A204.1 (cell line): ENCODE data around the gene FNDC10.

Experiments
- FAIRE-seq: peaks from 2 replicates; lab custom pipeline; 2012; peaks lifted over from hg19 to GRCh38; lab: Jason Lieb, UNC

Gene FNDC10

DNA sequence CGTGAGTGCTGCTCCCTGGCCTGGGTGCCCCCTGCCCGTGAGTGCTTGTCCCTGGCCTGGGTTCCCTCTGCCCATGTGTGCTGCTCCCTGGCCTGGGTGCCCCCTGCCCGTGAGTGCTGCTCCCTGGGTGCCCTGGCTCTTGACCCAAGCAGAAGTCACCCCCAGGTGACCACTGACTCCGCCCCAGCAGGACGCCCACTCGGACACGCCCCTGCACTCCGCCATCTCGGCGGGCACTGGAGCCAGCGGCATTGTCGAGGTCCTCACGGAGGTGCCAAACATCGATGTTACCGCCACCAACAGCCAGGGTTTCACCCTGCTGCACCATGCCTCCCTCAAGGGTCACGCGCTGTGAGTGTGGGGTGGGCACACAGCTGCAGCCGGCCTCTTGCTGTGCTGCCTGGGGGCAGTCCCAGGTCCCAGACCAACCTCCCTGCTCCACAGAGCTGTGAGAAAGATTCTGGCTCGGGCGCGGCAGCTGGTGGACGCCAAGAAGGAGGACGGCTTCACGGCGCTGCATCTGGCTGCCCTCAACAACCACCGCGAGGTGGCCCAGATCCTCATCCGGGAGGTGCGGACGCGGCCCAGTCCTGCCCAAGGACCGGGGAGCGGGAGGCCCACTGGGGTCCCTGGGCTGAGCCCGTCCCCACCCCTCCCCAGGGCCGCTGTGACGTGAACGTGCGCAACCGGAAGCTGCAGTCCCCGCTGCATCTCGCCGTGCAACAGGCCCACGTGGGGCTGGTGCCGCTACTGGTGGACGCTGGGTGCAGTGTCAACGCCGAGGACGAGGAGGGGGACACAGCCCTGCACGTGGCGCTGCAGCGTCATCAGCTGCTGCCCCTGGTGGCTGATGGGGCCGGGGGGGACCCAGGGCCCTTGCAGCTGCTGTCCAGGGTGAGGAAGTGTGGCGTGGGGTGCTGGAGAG is 28.2 kb upstream of the FNDC10 start:
- no peak for FAIRE-seq

DNA sequence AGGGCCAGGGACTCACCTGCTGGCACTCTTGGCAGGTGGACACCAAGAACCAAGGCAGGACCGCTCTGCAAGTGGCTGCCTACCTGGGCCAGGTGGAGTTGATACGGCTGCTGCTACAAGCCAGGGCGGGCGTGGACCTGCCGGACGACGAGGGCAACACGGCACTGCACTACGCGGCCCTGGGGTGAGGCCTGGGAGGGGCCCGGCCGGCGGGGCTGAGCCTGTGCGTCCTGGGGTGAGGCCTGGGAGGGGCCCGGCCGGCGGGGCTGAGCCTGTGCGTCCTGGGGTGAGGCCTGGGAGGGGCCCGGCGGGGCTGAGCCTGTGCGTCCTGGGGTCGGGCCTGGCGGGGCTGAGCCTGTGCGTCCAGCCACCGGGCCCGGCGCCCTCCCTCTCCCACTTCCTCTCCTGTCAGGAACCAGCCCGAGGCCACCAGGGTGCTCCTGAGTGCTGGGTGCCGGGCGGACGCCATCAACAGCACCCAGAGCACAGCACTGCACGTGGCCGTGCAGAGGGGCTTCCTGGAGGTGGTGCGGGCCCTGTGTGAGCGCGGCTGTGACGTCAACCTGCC is 27.4 kb upstream of the FNDC10 start:
- FAIRE-seq = no peak

DNA sequence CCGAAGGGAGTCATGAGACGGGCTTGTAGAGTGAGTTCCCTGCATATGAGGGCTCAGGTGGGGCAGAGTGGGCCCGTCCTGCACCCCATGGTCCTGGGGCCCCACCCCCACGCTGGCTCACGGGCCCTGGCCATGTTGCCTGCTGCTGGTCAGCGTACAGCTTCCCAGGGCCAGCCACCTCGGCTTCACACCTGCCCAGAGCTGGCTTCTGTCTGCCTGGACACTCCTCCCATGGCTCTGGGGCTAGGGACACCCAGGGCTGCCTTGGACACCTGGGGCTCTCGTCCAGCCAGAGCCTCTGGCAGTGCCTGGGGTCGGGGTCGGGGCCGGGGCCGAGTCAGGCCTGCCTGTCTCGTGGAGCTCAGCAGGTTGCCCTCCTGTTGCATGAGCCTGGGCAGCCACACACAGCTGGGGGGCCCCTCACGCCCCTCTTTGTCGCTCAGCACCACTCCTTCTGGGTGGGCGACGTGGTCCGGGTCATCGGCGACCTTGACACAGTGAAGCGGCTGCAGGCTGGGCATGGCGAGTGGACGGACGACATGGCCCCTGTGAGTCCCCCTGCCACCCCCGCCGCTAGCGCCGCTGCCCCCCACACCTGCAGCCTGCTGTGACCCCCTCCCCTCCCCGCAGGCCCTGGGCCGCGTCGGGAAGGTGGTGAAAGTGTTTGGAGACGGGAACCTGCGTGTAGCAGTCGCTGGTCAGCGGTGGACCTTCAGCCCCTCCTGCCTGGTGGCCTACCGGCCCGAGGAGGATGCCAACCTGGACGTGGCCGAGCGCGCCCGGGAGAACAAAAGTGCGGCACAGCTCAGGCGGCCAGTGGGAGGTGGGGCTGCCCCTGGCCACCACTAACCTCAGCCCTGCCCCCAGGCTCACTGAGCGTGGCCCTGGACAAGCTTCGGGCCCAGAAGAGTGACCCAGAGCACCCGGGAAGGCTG is 26.5 kb upstream of the FNDC10 start:
- FAIRE-seq = no peak

DNA sequence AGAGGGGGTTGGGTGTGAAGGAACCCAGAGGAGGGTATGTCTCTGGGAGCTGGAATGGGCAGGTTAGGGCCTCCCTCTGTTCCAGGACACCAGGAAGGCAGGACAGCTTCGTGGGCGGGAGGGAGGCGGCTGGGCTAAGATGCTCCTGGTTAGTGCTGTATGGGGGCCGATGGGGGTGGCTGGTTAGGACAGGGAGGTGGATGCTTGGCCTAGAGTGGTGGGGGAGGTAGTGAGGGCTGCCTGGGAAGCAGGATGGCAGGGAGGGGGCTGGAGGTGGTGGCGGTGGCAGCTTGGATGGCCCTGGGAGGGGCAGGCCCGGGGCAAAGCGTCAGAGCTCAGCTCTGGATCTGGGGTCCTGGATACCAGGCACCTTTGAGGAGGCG is 25.9 kb upstream of the FNDC10 start:
- no peak for FAIRE-seq

DNA sequence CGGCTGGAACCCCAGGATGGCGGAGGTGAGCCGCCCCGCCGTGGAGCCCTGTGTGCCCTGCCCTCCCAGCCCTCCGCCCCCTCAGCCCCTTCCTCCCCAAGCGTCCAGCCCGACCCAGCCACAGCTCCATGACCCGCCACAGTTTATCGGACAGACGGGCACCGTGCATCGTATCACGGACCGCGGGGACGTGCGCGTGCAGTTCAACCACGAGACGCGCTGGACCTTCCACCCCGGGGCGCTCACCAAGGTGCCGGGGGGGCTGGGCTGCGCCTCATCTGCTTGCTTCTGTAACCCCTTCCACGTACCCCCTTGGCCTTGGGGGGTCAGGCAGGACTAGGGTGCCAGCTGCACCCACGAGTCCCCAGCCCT is 25.5 kb upstream of the FNDC10 start:
- FAIRE-seq = no peak

DNA sequence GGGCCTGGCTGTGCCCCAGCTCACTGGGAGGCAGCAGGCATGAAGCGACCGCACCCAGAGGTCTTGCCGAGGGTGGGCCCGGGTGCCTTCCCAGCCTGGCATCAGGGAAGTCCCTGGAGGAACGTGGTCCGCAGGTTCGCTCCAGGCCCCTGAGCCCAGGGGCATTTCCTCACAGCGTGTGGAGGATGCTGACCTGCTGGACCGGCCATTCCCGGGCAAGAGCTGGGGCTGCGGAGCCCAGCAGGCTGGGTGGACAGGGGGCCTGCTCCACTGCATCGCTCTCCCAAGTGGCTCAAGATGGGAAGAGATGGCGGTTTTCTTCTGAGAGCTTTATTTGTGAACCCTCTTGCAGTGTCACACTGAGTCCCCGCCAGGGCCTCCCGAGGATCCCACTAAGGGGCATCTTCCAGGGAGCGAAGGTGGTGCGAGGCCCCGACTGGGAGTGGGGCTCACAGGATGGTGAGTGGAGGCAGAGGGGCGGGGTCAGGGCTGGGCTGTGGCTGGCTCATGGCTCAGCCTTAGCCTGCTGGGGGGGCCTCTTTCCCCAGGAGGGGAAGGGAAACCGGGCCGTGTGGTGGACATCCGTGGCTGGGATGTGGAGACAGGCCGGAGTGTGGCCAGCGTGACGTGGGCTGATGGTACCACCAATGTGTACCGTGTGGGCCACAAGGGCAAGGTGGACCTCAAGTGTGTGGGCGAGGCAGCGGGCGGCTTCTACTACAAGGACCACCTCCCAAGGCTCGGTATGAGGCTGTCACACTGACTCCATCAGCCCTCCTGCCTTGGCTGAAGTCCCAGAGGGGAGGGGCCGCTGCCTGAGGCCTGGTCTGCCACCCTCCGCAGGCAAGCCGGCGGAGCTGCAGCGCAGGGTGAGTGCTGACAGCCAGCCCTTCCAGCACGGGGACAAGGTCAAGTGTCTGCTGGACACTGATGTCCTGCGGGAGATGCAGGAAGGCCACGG is 24.8 kb upstream of the FNDC10 start:
- no peak for FAIRE-seq

DNA sequence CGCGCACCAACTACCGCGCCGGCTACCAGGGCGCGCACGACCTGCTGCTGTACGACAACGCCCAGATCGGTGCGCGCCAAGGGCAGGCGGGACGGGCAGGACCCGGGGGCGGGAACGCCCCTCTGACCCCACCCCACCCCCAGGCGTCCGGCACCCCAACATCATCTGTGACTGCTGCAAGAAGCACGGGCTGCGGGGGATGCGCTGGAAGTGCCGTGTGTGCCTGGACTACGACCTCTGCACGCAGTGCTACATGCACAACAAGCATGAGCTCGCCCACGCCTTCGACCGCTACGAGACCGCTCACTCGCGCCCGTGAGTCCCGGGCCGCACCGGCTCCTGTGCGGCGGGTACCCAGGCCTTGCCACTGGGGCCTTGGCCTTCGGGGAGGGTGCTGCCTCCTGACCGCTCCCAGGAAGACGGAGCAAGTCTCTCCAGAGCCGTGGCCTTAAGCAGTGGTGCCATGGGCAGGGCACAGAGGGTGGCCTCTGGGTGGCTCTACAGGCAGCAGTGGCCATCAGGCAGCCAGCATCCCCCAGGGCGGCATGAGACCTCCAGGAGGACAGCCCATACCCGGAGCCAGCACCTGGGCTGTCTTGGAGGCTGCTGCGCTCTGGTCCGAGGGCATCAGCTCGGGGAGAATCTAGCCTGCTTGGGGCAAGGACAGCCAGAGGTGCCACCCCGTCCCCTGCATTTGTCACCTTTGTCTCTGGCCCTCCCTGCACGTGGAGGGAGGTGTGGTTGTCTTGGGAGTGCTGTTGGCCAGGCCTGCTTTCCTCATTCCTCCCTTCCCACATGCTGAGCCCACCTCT is 23.9 kb upstream of the FNDC10 start:
- no peak for FAIRE-seq

DNA sequence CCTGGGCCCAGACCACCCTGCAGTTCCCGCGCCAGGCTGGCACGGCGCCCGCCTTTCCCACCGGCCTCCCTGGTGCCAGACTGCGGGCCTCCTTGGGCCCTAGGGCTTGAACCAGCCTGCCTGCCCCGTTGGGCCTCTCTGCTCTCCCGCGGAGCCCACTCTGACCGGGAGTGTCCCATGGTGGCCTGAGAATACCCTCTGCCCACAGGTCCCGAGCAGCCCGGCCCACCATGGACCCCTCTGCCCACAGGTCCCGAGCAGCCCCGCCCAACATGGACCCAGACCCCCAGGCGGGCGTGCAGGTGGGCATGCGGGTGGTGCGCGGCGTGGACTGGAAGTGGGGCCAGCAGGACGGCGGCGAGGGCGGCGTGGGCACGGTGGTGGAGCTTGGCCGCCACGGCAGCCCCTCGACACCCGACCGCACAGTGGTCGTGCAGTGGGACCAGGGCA is 23.3 kb upstream of the FNDC10 start:
- FAIRE-seq = no peak

DNA sequence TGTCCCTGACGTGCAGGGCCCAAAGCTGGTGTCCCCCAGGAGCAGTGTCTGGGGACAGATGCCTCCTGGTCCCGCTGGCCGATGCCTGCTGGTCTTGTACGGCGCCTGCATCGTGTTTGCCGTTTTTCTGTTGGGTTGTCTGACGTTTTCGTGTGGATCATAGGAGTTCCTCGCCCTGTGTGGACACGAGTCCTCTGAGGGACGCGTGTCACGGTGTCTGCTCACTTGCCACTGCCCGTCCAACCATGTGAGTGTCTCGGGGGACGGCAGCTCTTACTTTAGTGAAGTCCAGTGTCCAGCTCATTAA is 22.8 kb upstream of the FNDC10 start:
- no peak for FAIRE-seq

DNA sequence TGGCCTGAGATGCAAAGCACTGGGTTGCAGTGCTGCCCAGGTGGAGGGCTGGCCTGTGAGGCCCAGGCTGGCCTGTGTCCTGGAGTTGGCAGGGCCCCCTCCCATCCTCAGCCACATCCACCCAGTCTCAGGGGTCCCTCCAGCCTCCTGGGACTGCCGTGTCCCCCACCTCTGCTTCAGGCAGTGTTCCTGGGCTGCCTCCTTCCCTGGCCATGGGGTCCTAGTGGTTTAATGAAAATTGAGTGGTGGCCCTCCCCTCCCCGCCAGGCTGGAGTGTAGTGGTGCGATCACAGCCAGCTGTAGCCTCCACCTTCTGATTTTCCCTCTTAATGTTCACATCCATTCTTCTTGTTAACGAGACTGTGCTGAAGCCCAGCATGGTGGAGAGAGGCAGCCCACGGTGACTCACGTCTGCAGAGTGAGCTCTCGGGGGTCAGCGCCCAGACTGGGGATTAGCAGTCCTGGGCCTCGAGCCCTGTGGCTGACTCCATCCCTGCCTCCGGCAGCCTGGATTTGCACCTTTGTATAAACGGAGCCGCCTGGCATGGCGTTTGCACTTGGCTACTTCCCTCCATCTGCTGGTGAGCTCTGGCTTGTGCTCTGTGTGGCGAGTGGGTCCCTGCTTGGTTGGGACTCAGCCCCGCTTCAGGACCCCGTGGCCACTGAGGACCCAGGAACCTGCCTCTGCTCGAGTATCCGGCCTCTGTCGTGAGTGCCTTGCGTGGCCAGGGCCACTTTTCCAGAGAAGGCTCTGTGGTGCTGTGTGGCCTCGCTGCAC is 22.3 kb upstream of the FNDC10 start:
- FAIRE-seq = no peak

DNA sequence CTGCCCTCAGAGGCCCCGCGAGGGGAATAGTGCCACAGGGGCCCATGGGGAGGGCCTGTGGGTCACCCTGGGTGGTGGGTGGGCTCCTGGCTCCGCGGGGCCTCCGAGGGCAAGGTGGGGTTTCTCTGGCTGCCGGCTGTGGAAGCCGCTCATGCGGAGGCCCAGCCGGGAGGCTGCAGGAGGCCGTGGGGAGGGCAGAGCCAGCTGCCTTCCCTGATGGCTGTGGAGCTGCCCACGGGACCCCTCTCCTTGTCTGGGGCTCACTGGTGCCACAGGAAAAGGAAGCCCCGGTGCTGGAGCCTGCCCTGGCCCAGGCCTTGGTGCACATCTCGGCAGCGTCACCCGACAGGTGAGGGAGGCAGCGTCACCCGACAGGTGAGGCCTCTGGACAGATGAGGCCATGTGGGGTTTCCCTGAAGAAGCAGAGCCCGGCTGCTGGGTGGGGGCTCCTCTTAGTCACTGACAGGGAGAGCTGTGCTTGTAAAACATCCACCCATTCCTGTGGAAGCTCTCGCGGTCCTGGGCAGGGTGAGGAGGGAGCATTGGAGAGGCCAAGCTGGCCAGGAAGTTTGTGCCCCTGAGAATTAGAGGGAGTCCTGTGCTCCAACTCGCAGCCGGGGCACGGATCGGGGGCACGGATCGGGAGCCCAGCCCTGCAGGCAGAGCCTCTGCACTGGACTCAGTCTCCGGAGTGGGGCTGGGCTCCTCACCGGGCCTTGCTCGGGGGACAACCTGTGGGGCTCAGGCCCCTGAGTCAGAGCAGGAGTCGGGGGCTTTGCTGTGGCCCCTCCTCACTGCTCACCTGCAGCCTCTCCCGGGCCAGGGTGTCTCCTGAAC is 21.5 kb upstream of the FNDC10 start:
- FAIRE-seq = no peak

DNA sequence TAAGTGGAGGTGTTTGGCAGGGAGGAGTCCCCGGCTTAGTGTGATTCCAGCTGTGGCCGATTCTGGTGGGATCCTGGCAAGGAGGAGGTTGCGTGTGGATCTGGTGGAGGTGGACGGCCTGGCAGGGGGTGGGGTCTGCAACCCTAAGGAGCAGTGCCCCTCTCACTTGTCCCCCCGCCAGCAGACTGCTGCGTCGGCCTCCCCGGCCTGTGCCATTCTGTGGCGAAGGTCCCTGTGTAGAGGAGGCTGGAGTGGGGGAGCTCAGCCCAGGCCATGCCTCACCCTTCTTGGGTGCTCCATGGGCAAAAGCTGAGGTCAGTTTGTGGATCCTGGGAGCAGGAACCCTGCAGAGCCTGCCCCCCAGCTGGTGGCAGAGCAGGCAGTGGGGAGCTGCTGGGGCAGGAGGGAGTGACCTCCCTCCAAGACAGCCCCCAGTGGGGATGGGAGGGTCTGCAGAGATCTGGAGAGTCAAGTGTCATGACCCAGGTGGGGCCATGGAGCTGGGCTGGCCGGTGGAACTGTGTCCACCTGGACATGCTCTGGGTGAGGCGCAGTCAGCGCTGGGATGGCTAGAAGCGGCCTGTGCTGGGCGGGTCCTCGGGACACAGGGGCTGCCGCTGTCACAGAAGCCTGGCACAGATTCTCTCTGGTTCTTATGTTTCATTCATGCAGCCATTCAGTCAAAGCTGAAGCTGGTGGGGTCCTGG is 20.7 kb upstream of the FNDC10 start:
- no peak for FAIRE-seq

DNA sequence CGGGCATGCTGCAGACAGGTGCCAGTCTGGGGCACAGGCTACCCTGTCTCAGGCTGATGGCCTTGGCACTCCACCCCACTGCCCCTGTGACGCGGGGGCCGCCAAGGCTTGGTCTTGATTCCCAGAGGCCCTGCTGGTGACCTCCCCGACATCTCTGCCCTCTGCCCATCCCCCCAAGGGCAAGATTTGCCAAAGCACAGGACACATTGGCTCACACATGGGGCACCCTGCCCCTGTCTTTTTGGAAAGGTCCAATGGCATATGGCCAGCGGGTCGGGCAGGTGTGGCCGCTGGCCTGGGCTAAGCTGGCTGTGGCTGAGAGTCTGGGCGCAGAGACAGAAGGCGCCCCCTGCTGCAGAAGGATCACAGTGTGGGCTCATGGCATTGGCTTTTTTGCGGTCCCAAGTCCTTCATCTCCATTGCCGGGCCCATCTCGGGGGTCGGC is 20.0 kb upstream of the FNDC10 start:
- no peak for FAIRE-seq

DNA sequence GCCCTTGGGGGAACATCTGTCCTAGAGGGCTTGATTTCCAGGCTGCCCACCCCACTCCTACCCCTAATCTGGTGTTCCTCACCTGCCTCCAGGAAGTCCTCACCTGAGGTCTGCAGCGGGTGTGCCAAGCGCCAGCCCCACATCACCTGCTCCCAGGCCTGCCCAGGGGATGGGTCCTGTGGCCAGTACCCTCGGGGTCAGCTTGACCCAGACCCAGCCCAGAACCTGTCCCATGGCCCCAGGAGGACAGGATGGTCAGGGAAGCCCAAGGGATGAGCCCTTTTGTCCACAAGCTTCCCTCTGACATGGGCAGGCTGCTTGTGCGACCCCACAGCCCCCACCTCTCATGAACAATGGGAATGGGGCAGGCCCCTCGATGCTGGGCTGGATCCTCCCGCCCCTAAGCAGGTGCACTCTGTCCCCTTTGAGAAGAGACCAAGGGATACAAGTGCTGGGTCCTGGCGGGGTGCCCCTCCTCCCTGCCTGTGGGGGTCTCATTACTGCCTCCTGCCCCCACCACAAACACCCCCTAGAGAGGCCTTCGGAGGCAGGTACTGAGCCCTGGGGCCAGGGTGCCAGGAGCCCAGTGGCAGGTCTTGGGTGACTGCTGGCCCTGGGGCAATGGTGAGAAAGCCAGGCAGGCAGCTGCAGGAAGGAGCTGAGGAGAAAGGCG is 18.6 kb upstream of the FNDC10 start:
- FAIRE-seq = no peak

DNA sequence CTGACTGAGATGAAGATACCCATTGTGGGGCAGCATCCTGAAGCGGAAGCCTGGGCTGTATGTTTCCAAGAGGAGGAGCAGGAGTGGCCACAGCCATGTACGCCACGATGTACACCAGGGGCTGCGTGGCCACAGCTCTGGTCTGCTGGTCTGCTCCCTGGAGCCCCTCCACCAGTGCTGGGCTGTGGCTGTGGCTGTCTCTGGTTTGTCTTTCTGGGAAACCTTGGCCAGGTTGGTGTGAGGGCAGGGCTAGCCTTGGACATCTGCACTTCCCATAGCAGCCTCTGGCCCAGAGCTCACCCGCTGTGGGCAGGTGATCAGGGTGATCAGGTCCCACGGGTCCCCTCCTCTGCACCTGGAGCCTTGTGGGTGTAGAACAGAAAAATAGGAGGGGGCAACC is 18.0 kb upstream of the FNDC10 start:
- FAIRE-seq = no peak

DNA sequence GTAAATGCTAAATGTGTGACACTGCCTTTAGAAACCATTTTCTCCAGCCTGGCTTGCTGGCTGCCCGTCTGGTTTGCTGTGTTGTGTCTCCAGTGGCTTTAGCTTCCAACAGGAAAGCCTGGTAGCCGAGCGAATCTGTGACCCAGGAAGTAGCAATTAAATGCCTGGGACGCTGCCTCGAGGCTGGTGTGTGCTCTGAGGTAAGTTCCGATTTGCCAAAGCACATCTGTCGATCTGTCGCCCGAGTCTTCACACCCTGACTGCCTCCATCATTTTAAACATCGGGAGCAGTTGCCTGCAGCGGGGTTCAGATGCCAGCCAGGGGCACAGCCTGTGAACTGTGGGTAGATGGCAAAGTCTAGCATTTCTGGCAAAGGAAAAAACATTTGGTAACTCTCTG is 17.6 kb upstream of the FNDC10 start:
- FAIRE-seq = no peak

DNA sequence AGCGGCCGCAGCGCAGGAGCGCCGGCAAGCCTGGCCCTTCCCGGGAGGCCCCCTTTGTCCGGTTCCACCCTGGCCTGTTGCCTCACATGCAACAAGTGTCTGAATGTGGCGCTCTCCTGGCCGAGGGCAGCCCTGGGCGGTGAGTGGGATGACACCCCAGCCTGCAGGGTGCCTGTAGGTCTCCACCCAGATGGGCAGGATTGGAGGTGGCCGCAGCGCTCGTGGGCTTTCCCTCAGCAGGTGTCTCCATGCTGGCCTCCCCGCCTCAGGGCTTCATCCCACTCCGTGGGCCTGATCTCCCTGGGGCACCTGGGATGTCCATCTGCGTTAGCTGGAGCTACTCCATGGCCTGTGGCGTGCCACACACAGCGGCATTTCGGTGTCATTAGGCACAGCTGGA is 16.9 kb upstream of the FNDC10 start:
- no peak for FAIRE-seq
